Esophagus muscularis mucosa (tissue), 3 donors: ENCODE measurements around the gene GLT8D2.

Experiments
- CTCF ChIP-seq, 3 experiments: fragments of 200-600 bp in 2 of 3; fragments of 450-650 bp in 1 of 3; sonication (generic) in 2 of 3; IDR thresholded peaks; one replicate each; pipeline ENCODE4 v1.5.1; 2017 to 2019; ENCODE audit warnings: antibody characterized with exemption in 3 of 3, mild to moderate bottlenecking in 2 of 3, moderate library complexity in 1 of 3
- POLR2A ChIP-seq: fragments of 450-650 bp; IDR thresholded peaks from one replicate; pipeline ENCODE4 v1.6.1; 2017; ENCODE audit warnings: antibody characterized with exemption, moderate library complexity, mild to moderate bottlenecking, low read depth
- POLR2AphosphoS5 ChIP-seq, 2 donors: sonication (generic); formaldehyde crosslinking; IDR thresholded peaks; one replicate each; pipeline ENCODE4 v1.6.1; 2017; ENCODE audit warnings: antibody characterized with exemption in 2 of 2

- TF ChIP-seq CTCF (IDR thresholded peaks at IDR 0.05), result no peak
- TF ChIP-seq POLR2AphosphoS5 (IDR thresholded peaks at IDR 0.05), result no peak
- TF ChIP-seq POLR2A, result no peak
These were observed 13.7 kb upstream of the GLT8D2 start for GRCh38 chr12:104063712-104064030.
